WERI-Rb-1 (cell line): ENCODE measurements around the gene PDHX.

ENCODE experiments used
- DNase-seq: peaks from one replicate; pipeline ENCODE4 v3.0.0-alpha.2; 2020
- H3K27ac ChIP-seq: fragments of 250-450 bp; sonication (Bioruptor Pico); 2 replicates; pipeline ENCODE4 v1.5.1; 2020; ENCODE audit warnings: mild to moderate bottlenecking, moderate library complexity
- H3K27me3 ChIP-seq: fragments of 250-450 bp; sonication (Bioruptor Pico); 2 replicates; pipeline ENCODE4 v1.5.1; 2021; ENCODE audit warnings: mild to moderate bottlenecking, low read depth, moderate library complexity; ENCODE audit not compliant: insufficient read depth, severe bottlenecking
- H3K36me3 ChIP-seq: fragments of 250-450 bp; sonication (Bioruptor Pico); 2 replicates; pipeline ENCODE4 v1.5.1; 2020; ENCODE audit warnings: mild to moderate bottlenecking, moderate library complexity
- H3K4me3 ChIP-seq: 2 replicates; pipeline ENCODE4 v1.5.1; 2011; ENCODE audit warnings: low read depth, mild to moderate bottlenecking, control low read depth, low read length
- H3K9me3 ChIP-seq: fragments of 250-450 bp; sonication (Bioruptor Pico); 2 replicates; pipeline ENCODE4 v1.5.1; 2021; ENCODE audit warnings: mild to moderate bottlenecking, moderate library complexity; ENCODE audit not compliant: severe bottlenecking
- CTCF ChIP-seq: IDR thresholded peaks from 2 replicates; pipeline ENCODE4 v1.5.1; 2011; ENCODE audit warnings: low read depth, mild to moderate bottlenecking, control low read depth, inconsistent platforms, low read length

PDHX gene

DNA sequence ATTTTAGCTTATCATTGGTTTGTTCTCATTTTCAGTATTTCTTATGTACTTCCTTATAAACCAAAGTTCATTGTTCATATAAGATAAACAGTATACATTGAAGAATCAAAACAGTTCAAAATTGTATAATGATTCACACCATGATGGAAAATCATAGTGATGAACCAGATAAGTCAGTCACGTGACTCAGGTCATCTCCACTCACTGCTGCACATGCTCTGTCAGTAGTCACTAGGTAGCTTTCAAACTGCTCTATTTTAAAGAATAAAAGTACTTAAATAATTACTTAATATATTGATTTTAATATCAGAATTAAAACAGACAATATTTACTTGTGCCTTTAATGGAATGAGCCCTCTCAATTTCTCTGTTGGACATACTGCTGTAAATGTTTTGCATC, 37.5 kb downstream of the PDHX start:
- Histone ChIP-seq H3K9me3 (no peaks in the 10 kb centered on the region), H3K27ac (no peak overlapping the region), H3K27me3 (no peaks in the 10 kb centered on the region), H3K4me3 (no peak overlapping the region), H3K36me3 (no peaks in the 10 kb centered on the region)
- no peak for TF ChIP-seq CTCF
- DNase-seq: no peak

GRCh38 chr11:34957206-34957605, 40.8 kb downstream of the PDHX start:
- no peak overlapping the region for H3K4me3 ChIP-seq
- no peak for TF ChIP-seq CTCF
- H3K9me3 ChIP-seq: no peaks in the 10 kb centered on the region
- H3K27me3 ChIP-seq: no peaks in the 10 kb centered on the region
- DNase-seq: no peak
- no peak overlapping the region for H3K27ac ChIP-seq
- no peaks in the 10 kb centered on the region for H3K36me3 ChIP-seq

DNA sequence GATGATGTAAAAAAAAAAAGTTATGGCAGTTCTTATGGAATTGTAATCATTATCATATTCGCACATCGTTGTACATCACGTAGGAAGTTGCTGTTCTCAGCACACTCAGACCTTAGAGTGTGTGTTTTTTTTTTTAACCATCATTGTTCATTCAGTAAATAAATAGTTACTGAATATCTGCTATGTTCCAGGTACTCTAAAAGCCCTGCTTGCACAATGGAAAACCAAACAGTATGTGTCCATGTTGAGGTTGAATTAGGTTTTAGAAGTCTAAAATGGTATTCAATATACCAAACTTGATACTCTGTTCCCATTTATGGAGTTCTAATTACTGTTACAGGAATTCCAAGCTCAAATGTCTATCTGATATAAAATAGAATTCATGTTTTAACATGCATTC, 41.2 kb downstream of the PDHX start:
- DNase-seq: no peak
- Histone ChIP-seq H3K4me3 (no peak overlapping the region), H3K36me3 (no peaks in the 10 kb centered on the region)

GRCh38 chr11:34959770-34960169, 43.4 kb downstream of the PDHX start:
- no peak overlapping the region for H3K4me3 ChIP-seq
- no peaks in the 10 kb centered on the region for H3K27me3 ChIP-seq
- no peak overlapping the region for H3K27ac ChIP-seq
- no peaks in the 10 kb centered on the region for H3K36me3 ChIP-seq
- no peak for TF ChIP-seq CTCF
- H3K9me3 ChIP-seq: no peaks in the 10 kb centered on the region
- no peak for DNase-seq

More for the DNA sequence above, 41.2 kb downstream of the PDHX start:
- Histone ChIP-seq H3K27ac (no peak overlapping the region), H3K27me3 (no peaks in the 10 kb centered on the region), H3K9me3 (no peaks in the 10 kb centered on the region)
- TF ChIP-seq CTCF: no peak

- DNase-seq: no peak
- H3K4me3 ChIP-seq: no peak overlapping the region
- H3K36me3 ChIP-seq: no peaks in the 10 kb centered on the region
- H3K9me3 ChIP-seq: no peaks in the 10 kb centered on the region
- H3K27ac ChIP-seq: no peak overlapping the region
- no peak for TF ChIP-seq CTCF
- H3K27me3 ChIP-seq: no peaks in the 10 kb centered on the region
These were observed 43.9 kb downstream of the PDHX start for GRCh38 chr11:34960277-34960676.

GRCh38 chr11:34962034-34962433, 45.6 kb downstream of the PDHX start:
- Histone ChIP-seq H3K27ac (no peak overlapping the region), H3K9me3 (no peaks in the 10 kb centered on the region), H3K4me3 (no peak overlapping the region), H3K36me3 (peaks cover 7% of the 10 kb centered on the region), H3K27me3 (no peaks in the 10 kb centered on the region)
- no peak for DNase-seq
- TF ChIP-seq CTCF: no peak
